HG03108 (cell line): ENCODE results near the gene ARFIP1.
"Not testable (repeated sequence)": the region's sequence is repeated elsewhere in the genome, so short reads cannot be mapped to it uniquely, and the experiment has no call there.

ENCODE experiments used
- ATAC-seq: cut with Tn5 transposase; IDR thresholded peaks from one replicate; pipeline ENCODE4 v1.9.1; 2021; ENCODE audit warnings: moderate library complexity; ENCODE audit not compliant: unreplicated experiment

The ARFIP1 gene

GRCh38 chr4:152836936-152837335, 57.2 kb downstream of the ARFIP1 start:
- ATAC-seq, result no peak

- ATAC-seq, result not testable (repeated sequence)
These were observed 60.0 kb downstream of the ARFIP1 start for GRCh38 chr4:152839729-152840128.

GRCh38 chr4:152843481-152844090, 63.8 kb downstream of the ARFIP1 start:
- no peak for ATAC-seq

GRCh38 chr4:152847376-152847775, 67.6 kb downstream of the ARFIP1 start:
- no peak for ATAC-seq

GRCh38 chr4:152848508-152848907, 68.8 kb downstream of the ARFIP1 start:
- no peak for ATAC-seq

- ATAC-seq, result no peak
These were observed 69.6 kb downstream of the ARFIP1 start for GRCh38 chr4:152849350-152849749.

- ATAC-seq, result peak; percentile 68
These were observed 70.6 kb downstream of the ARFIP1 start for GRCh38 chr4:152850377-152850776.

- no peak for ATAC-seq
These were observed 71.5 kb downstream of the ARFIP1 start for GRCh38 chr4:152851226-152851625.

GRCh38 chr4:152853293-152853692, 73.5 kb downstream of the ARFIP1 start:
- ATAC-seq, result no peak

- not testable (repeated sequence) for ATAC-seq
These were observed 74.3 kb downstream of the ARFIP1 start for GRCh38 chr4:152854016-152854415.

GRCh38 chr4:152856960-152857359, 77.2 kb downstream of the ARFIP1 start:
- ATAC-seq, result no peak

- no peak for ATAC-seq
These were observed 79.2 kb downstream of the ARFIP1 start for GRCh38 chr4:152858934-152859333.

- ATAC-seq, result no peak
These were observed 80.3 kb downstream of the ARFIP1 start for GRCh38 chr4:152860046-152860445.

- no peak for ATAC-seq
These were observed 82.9 kb downstream of the ARFIP1 start for GRCh38 chr4:152862608-152863007.

GRCh38 chr4:152864361-152864760, 84.6 kb downstream of the ARFIP1 start:
- no peak for ATAC-seq

GRCh38 chr4:152866432-152866993, 86.8 kb downstream of the ARFIP1 start:
- not testable (repeated sequence) for ATAC-seq

- ATAC-seq, result no peak
These were observed 90.9 kb downstream of the ARFIP1 start for GRCh38 chr4:152870606-152871005.

- no peak for ATAC-seq
These were observed 95.5 kb downstream of the ARFIP1 start for GRCh38 chr4:152875261-152875660.

GRCh38 chr4:152877868-152878267, 98.1 kb downstream of the ARFIP1 start:
- ATAC-seq, result no peak

GRCh38 chr4:152880263-152880662, 100.5 kb downstream of the ARFIP1 start:
- ATAC-seq, result no peak

- no peak for ATAC-seq
These were observed 102.2 kb downstream of the ARFIP1 start for GRCh38 chr4:152881974-152882373.

GRCh38 chr4:152885185-152885584, 105.4 kb downstream of the ARFIP1 start:
- ATAC-seq, result no peak

- ATAC-seq, result no peak
These were observed 106.4 kb downstream of the ARFIP1 start for GRCh38 chr4:152886201-152886600.
